ENCODE data around the gene NR3C2.

GRCh38 chr4:148449921-148450320 lies 7.7 kb upstream of the NR3C2 start:
- TF ChIP-seq CTCF (IDR thresholded peaks at IDR 0.05; ENCODE audit: insufficient read depth, low read depth, low read length) (no peak), EZH2 (IDR thresholded peaks at IDR 0.05; ENCODE audit: insufficient read depth, low read length) (no peak)
